Uterus (tissue), 2 donors: ENCODE measurements around the gene HRG.

Experiments used
- POLR2A ChIP-seq, 2 donors: fragments of 450-650 bp; IDR thresholded peaks; one replicate each; pipeline ENCODE4 v1.6.1; 2016; ENCODE audit warnings: antibody characterized with exemption in 2 of 2, mild to moderate bottlenecking in 1 of 2, moderate library complexity in 1 of 2
- TF ChIP-seq, protein P1 (sequence below), 4 experiments: fragments of 200-600 bp in 2 of 4; fragments of 450-650 bp in 2 of 4; sonication (generic) in 2 of 4; IDR thresholded peaks; one replicate each; pipeline ENCODE4 v1.5.1; 2016 to 2019; ENCODE audit warnings: antibody characterized with exemption in 4 of 4, mild to moderate bottlenecking in 2 of 4, moderate library complexity in 1 of 4

DNA sequence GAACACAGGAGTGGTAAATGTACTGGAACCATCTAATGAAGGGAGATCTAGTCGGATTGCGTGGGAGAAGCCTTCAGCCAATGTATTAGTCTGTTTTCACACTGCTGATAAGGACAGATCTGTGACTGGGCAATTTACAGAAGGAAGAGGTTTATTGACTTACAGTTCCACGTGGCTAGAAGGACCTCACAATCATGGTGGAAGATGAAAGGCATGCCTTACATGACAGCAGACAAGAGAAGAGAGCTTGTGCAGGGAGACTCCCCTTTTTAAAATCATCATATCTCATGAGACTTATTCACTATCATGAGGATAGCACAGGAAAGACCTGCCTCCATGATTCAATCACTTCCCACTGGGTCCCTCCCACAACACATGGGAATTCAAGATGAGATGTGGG is 17.0 kb downstream of the HRG start:
- TF ChIP-seq POLR2A (IDR thresholded peaks at IDR 0.05) = no peak
- TF ChIP-seq, protein P1, sequence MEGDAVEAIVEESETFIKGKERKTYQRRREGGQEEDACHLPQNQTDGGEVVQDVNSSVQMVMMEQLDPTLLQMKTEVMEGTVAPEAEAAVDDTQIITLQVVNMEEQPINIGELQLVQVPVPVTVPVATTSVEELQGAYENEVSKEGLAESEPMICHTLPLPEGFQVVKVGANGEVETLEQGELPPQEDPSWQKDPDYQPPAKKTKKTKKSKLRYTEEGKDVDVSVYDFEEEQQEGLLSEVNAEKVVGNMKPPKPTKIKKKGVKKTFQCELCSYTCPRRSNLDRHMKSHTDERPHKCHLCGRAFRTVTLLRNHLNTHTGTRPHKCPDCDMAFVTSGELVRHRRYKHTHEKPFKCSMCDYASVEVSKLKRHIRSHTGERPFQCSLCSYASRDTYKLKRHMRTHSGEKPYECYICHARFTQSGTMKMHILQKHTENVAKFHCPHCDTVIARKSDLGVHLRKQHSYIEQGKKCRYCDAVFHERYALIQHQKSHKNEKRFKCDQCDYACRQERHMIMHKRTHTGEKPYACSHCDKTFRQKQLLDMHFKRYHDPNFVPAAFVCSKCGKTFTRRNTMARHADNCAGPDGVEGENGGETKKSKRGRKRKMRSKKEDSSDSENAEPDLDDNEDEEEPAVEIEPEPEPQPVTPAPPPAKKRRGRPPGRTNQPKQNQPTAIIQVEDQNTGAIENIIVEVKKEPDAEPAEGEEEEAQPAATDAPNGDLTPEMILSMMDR (IDR thresholded peaks at IDR 0.05) = no peak
